Stomach (tissue), 9 donors: ENCODE results near the gene RAB17. TPM values are rescaled to one million over a fixed set of nuclear protein-coding genes. Genes with fewer than 3 reads are reported as not detected.

ENCODE experiments used
- DNase-seq, 2 donors: peaks; one replicate each; pipeline versions ENCODE4 v3.0.0 to v3.0.0-alpha.2; 2013 to 2019
- H3K27ac ChIP-seq, 5 donors: fragments of 200-600 bp in 4 of 5; sonication (generic) in 4 of 5; one replicate each; pipeline ENCODE4 v1.5.1; 2013 to 2019; ENCODE audit warnings: mild to moderate bottlenecking in 1 of 5, moderate library complexity in 1 of 5
- H3K27me3 ChIP-seq, 3 donors: fragments of 200-600 bp; sonication (generic); one replicate each; pipeline ENCODE4 v1.5.1; 2017 to 2019; ENCODE audit warnings: mixed run types in 1 of 3
- H3K36me3 ChIP-seq, 4 donors: fragments of 200-600 bp; sonication (generic); 1 replicate in 3 of 4; 2 replicates in 1 of 4; pipeline ENCODE4 v1.5.1; 2016 to 2019
- H3K4me1 ChIP-seq, 4 donors: fragments of 200-600 bp; sonication (generic); one replicate each; pipeline ENCODE4 v1.5.1; 2016 to 2019
- H3K4me3 ChIP-seq, 4 donors: fragments of 200-600 bp; sonication (generic) in 3 of 4; one replicate each; pipeline ENCODE4 v1.5.1; 2016 to 2019; ENCODE audit warnings: mild to moderate bottlenecking in 1 of 4
- H3K9me3 ChIP-seq, 4 donors: fragments of 200-600 bp; sonication (generic); one replicate each; pipeline ENCODE4 v1.5.1; 2016 to 2019
- EP300 ChIP-seq: sonication (generic); formaldehyde crosslinking; IDR thresholded peaks from one replicate; pipeline ENCODE4 v1.6.1; 2017; ENCODE audit warnings: antibody characterized with exemption
- POLR2A ChIP-seq, 4 donors: fragments of 450-650 bp; IDR thresholded peaks; one replicate each; pipeline ENCODE4 v1.6.1; 2016; ENCODE audit warnings: antibody characterized with exemption in 4 of 4, control low read depth in 2 of 4, mild to moderate bottlenecking in 1 of 4, moderate library complexity in 1 of 4
- POLR2AphosphoS5 ChIP-seq, 3 donors: sonication (generic); formaldehyde crosslinking; IDR thresholded peaks; one replicate each; pipeline ENCODE4 v1.6.1; 2016; ENCODE audit warnings: antibody characterized with exemption in 3 of 3
- WGBS, 5 donors: extraction: QIAGEN DNeasy Blood & Tissue Kit in 3 of 5; methylation state at CpG; one replicate each; pipeline versions ENCODE4 v1.1.5 to v1.1.7; 2013 to 2018; 5-methylcytosine and 5-hydroxymethylcytosine counted together
- intact Hi-C: fragments of 100-400 bp; cut with DNase I; formaldehyde crosslinking; loops from one replicate; pipeline ENCODE4 v1.15.1; 2023; ENCODE audit warnings: low total_unique reads
- polyA plus RNA-seq, 3 donors: library from polyadenylated mRNA; stranded (reverse); fragments of 200-250 nt; gene quantifications; one replicate each; pipeline ENCODE4 v1.2.3, GENCODE V29; 2013
- total RNA-seq, 5 donors: library from RNA; depleted of rRNA; stranded (reverse); fragments of >200 nt; gene quantifications; one replicate each; pipeline versions ENCODE4 v1.1.0 to v1.2.3, GENCODE V29; 2014 to 2016
- TF ChIP-seq, protein P1 (sequence below), 7 experiments: fragments of 450-650 bp in 4 of 7; fragments of 200-600 bp in 3 of 7; sonication (generic) in 3 of 7; IDR thresholded peaks; one replicate each; pipeline ENCODE4 v1.5.1; 2016 to 2019; ENCODE audit warnings: antibody characterized with exemption in 7 of 7, control low read depth in 2 of 7, mild to moderate bottlenecking in 1 of 7
- donor health status: healthy with polysubstance abuse.
- donor health status: Bipolar disorder and iron deficiency.
- donor health status: healthy.

Gene RAB17
- total and polyA plus RNA-seq, 8 donors = 8.8 to 187 (median 50.8) TPM

DNA sequence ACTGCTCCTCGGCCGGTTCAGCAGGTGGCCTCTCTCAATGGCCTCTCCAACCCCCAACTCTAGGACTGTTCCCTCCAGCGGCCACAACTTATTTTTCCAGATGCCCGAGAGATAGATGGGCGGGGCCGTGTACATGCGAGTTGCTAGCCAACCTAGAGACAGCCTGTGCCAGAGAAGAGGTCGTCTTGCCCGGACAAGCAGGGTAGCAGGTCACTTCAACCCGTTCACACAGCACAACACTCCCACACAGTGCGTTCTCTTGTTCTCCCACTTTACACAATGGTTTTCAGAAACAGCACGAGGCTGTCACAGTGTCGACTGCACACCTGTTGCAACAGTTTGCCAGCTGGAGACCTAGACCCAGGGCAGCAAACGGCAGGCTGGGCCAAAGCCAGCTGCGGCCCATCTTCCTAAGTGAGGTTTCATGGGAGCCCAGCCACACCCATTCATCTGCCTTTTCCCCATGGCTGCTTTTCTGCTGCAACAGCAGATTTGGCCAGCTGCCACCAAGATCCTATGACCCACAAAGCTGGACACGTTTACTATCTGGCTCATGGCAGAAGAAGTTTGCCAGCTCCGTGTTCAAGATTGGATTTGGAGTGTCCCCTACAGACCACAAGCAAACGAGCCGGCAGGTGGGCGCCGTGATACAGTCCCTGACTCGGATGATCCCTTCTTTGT is 31.4 kb downstream of the RAB17 start:
- DNase-seq = peak; percentile 66 to 83

GRCh38 chr2:237557633-237558015 is 32.9 kb downstream of the RAB17 start:
- 50 to 68% (median 65%) methylated on average over 4 of the region's 4 CpGs for WGBS, 5 donors
- peak overlapping the region in 1 of 5 donors; percentile 3 for H3K27ac ChIP-seq
- H3K4me1 ChIP-seq = peaks cover 4 to 16% (median 12%) of the 10 kb centered on the region in 4 donors
- no peaks in the 10 kb centered on the region for H3K27me3 ChIP-seq
- no peak overlapping the region for H3K4me3 ChIP-seq
- DNase-seq = no peak
- H3K9me3 ChIP-seq = peaks cover 0 to 20% (median 16%) of the 10 kb centered on the region in 4 donors
- TF ChIP-seq POLR2AphosphoS5 (IDR thresholded peaks at IDR 0.05) (no peak), EP300 (no peak), POLR2A (IDR thresholded peaks at IDR 0.05) (no peak)
- TF ChIP-seq, protein P1, sequence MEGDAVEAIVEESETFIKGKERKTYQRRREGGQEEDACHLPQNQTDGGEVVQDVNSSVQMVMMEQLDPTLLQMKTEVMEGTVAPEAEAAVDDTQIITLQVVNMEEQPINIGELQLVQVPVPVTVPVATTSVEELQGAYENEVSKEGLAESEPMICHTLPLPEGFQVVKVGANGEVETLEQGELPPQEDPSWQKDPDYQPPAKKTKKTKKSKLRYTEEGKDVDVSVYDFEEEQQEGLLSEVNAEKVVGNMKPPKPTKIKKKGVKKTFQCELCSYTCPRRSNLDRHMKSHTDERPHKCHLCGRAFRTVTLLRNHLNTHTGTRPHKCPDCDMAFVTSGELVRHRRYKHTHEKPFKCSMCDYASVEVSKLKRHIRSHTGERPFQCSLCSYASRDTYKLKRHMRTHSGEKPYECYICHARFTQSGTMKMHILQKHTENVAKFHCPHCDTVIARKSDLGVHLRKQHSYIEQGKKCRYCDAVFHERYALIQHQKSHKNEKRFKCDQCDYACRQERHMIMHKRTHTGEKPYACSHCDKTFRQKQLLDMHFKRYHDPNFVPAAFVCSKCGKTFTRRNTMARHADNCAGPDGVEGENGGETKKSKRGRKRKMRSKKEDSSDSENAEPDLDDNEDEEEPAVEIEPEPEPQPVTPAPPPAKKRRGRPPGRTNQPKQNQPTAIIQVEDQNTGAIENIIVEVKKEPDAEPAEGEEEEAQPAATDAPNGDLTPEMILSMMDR (IDR thresholded peaks at IDR 0.05) = no peak
- H3K36me3 ChIP-seq = peaks cover 25 to 52% (median 44%) of the 10 kb centered on the region in 4 donors
- intact Hi-C loops = no loop called here

More for the DNA sequence above, 31.4 kb downstream of the RAB17 start:
- Histone ChIP-seq H3K27ac (no peak overlapping the region), H3K4me3 (no peak overlapping the region), H3K27me3 (peaks cover 0 to 10% (median 9%) of the 10 kb centered on the region in 3 donors), H3K4me1 (peaks cover 4 to 16% (median 12%) of the 10 kb centered on the region in 4 donors), H3K36me3 (peaks cover 11 to 38% (median 29%) of the 10 kb centered on the region in 4 donors), H3K9me3 (peaks cover 0 to 17% (median 15%) of the 10 kb centered on the region in 4 donors)
- intact Hi-C loops = no loop called here
- WGBS, 5 donors = 37 to 51% (median 44%) methylated on average over 12 to 22 of the region's 22 CpGs
- TF ChIP-seq, protein P1 (IDR thresholded peaks at IDR 0.05) = no peak
- no peak for TF ChIP-seq EP300
- peak in 2 of 3 donors; percentile 10 to 13 for TF ChIP-seq POLR2AphosphoS5 (IDR thresholded peaks at IDR 0.05)
- no peak for TF ChIP-seq POLR2A (IDR thresholded peaks at IDR 0.05)

GRCh38 chr2:237556773-237557632 is 33.5 kb downstream of the RAB17 start:
- TF ChIP-seq EP300 (no peak), POLR2AphosphoS5 (IDR thresholded peaks at IDR 0.05) (no peak)
- TF ChIP-seq, protein P1 (IDR thresholded peaks at IDR 0.05) = peak in 1 of 7 experiments; percentile 7
- Histone ChIP-seq H3K27me3 (no peaks in the 10 kb centered on the region), H3K27ac (peak overlapping the region in 1 of 5 donors; percentile 3), H3K4me3 (no peak overlapping the region), H3K36me3 (peaks cover 28 to 59% (median 49%) of the 10 kb centered on the region in 4 donors), H3K9me3 (peaks cover 0 to 20% (median 16%) of the 10 kb centered on the region in 4 donors), H3K4me1 (peaks cover 4 to 16% (median 12%) of the 10 kb centered on the region in 4 donors)
- intact Hi-C loops = no loop called here
- WGBS, 5 donors = 46 to 60% (median 52%) methylated on average over 10 to 11 of the region's 11 CpGs
- no peak for DNase-seq

GRCh38 chr2:237555560-237555959 is 35.0 kb downstream of the RAB17 start:
- H3K36me3 ChIP-seq = peaks cover 36 to 73% (median 61%) of the 10 kb centered on the region in 4 donors
- no peaks in the 10 kb centered on the region for H3K27me3 ChIP-seq
- no peak overlapping the region for H3K4me3 ChIP-seq
- WGBS, 5 donors = 97 to 100% (median 97%) methylated on average over 1 of the region's 1 CpG
- H3K9me3 ChIP-seq = peaks cover 0 to 20% (median 16%) of the 10 kb centered on the region in 4 donors
- TF ChIP-seq, protein P1 (IDR thresholded peaks at IDR 0.05) = no peak
- TF ChIP-seq POLR2A (IDR thresholded peaks at IDR 0.05) (no peak), EP300 (no peak), POLR2AphosphoS5 (IDR thresholded peaks at IDR 0.05) (no peak)
- no peak for DNase-seq
- H3K27ac ChIP-seq = no peak overlapping the region
- intact Hi-C loops = no loop called here
- peaks cover 4 to 16% (median 12%) of the 10 kb centered on the region in 4 donors for H3K4me1 ChIP-seq
